K562 (cell line): ENCODE data around the gene ZSWIM1. TPM values are rescaled to one million over a fixed set of nuclear protein-coding genes. Genes with fewer than 3 reads are reported as not detected.
A peak's percentile ranks its signal among the peaks of the same experiment; 100 is the strongest.

Source experiments
- CEBPG ChIP-seq, 3 experiments: fragments of 200-800 bp in 1 of 3; sonication (Bioruptor generic) in 1 of 3; sonication (generic) in 1 of 3; formaldehyde crosslinking in 1 of 3; IDR thresholded peaks in 2 of 3; conservative IDR thresholded peaks in 1 of 3; 2 replicates each; pipeline versions ENCODE4 v1.6.1 to v1.8.0; 2016 to 2022; ENCODE audit warnings: missing compliant biosample characterization in 2 of 3, missing genetic modification characterization in 2 of 3, mild to moderate bottlenecking in 1 of 3, missing genetic modification reagents in 1 of 3
- CREM ChIP-seq: IDR thresholded peaks from 2 replicates; pipeline ENCODE4 v1.6.1; 2014; ENCODE audit warnings: antibody characterized with exemption, low read depth
- MXI1 ChIP-seq: IDR thresholded peaks from 2 replicates; pipeline ENCODE4 v1.6.1; 2011; ENCODE audit warnings: low read depth, mild to moderate bottlenecking, improper control_type of control experiment, low read length
- NFIC ChIP-seq: fragments of 450-650 bp; IDR thresholded peaks from 2 replicates; pipeline ENCODE4 v1.6.1; 2017; ENCODE audit warnings: mild to moderate bottlenecking, inconsistent platforms
- REST ChIP-seq, 2 experiments: fragments of 450-650 bp; formaldehyde crosslinking in 1 of 2; IDR thresholded peaks; 2 replicates each; pipeline versions ENCODE4 v1.4.0 to v1.6.1; 2014 to 2020; ENCODE audit warnings: mild to moderate bottlenecking in 2 of 2, borderline replicate concordance in 1 of 2, low read depth in 1 of 2
- VEZF1 ChIP-seq: fragments of 200-800 bp; sonication (Bioruptor generic); IDR thresholded peaks from 2 replicates; pipeline ENCODE4 v1.6.1; 2017; ENCODE audit warnings: missing genetic modification characterization, missing compliant biosample characterization
- ZBTB17 ChIP-seq: fragments of 450-650 bp; formaldehyde crosslinking; IDR thresholded peaks from 2 replicates; pipeline ENCODE4 v1.4.0; 2020; ENCODE audit warnings: mild to moderate bottlenecking
- ZBTB8A ChIP-seq: fragments of 450-650 bp; IDR thresholded peaks from 2 replicates; pipeline ENCODE4 v1.6.1; 2018; ENCODE audit warnings: mild to moderate bottlenecking, moderate library complexity; ENCODE audit not compliant: partially characterized antibody
- ZFP36 ChIP-seq: fragments of 150-350 bp; IDR thresholded peaks from 2 replicates; pipeline ENCODE4 v1.6.1; 2018; ENCODE audit warnings: low read length, low read depth; ENCODE audit not compliant: partially characterized antibody
- ZNF143 ChIP-seq: sonication (generic); formaldehyde crosslinking; IDR thresholded peaks from 2 replicates; pipeline ENCODE4 v1.9.0; 2022; ENCODE audit warnings: mild to moderate bottlenecking, missing genetic modification reagents
- ZNF561 ChIP-seq: fragments of 450-650 bp; formaldehyde crosslinking; conservative IDR thresholded peaks from 2 replicates; pipeline ENCODE4 v1.4.0; 2020; ENCODE audit warnings: mild to moderate bottlenecking, moderate library complexity
- polyA plus RNA-seq, 8 experiments: library from polyadenylated mRNA; depleted of rRNA in 4 of 8; stranded (reverse) in 5 of 8; unstranded in 3 of 8; fragments of >200 nt; fragmentation: Nextera tagmentation in 2 of 8; fragmentation: Illumina TruSeq in 1 of 8; extraction: Ambion mirVana in 2 of 8; extraction: Trizol in 1 of 8; gene quantifications; 2 replicates each; pipeline versions ENCODE4 v1.2.1 to v1.2.3, GENCODE V29; 2011 to 2014; ENCODE audit warnings: inconsistent platforms in 1 of 8, missing spikeins in 1 of 8
- total RNA-seq, 7 experiments: library from RNA; depleted of rRNA in 6 of 7; stranded (reverse); fragments of >200 nt in 6 of 7; fragmentation: Illumina TruSeq in 2 of 7; extraction: Trizol in 2 of 7; gene quantifications; 2 replicates each; pipeline versions ENCODE4 v1.2.1 to v1.2.3, GENCODE V29; 2011 to 2021; ENCODE audit warnings: low replicate concordance in 1 of 7

ZSWIM1 gene
- total and polyA plus RNA-seq, 9 of the 15 experiments (the other 6 are each of a cell fraction or from before 2014, with no cell fraction given): 2.5 to 15.6 (median 9.5) TPM

GRCh38 chr20:45857882-45858216, 23.2 kb upstream of the ZSWIM1 start (continued):
- TF ChIP-seq REST (IDR thresholded peaks at IDR 0.05; ENCODE audit: borderline replicate concordance) (no peak), REST (CRISPR knock-in tag; IDR thresholded peaks at IDR 0.05; ENCODE audit: low read depth) (no peak), ZNF143 (CRISPR knock-in tag) (no peak), NFIC (no peak), VEZF1 (CRISPR knock-in tag) (peak; percentile 82), ZBTB17 (CRISPR knock-in tag) (no peak), ZNF561 (CRISPR knock-in tag) (no peak), MXI1 (no peak), CREM (0 out of 2 replicates have a peak, but pooled peaks have one; percentile 6), ZFP36 (peak; percentile 99), CEBPG (CRISPR knock-in tag; IDR thresholded peaks at IDR 0.05) (no peak), CEBPG (tag; conservative IDR thresholded peaks at IDR 0.05 in 1 of 2, IDR thresholded peaks at IDR 0.05 in 1 of 2) (no peak), ZBTB8A (no peak)
